ENCODE results near the gene MNAT1.
"Not testable (repeated sequence)": the region's sequence is repeated elsewhere in the genome, so short reads cannot be mapped to it uniquely, and the experiment has no call there.

Gene MNAT1

GRCh38 chr14:60882219-60882618, 147.7 kb downstream of the MNAT1 start:
- no peak for DNase-seq (ENCODE audit: low read depth)

- DNase-seq (ENCODE audit: low read depth) = no peak
These were observed 149.6 kb downstream of the MNAT1 start for GRCh38 chr14:60884134-60884533.

DNA sequence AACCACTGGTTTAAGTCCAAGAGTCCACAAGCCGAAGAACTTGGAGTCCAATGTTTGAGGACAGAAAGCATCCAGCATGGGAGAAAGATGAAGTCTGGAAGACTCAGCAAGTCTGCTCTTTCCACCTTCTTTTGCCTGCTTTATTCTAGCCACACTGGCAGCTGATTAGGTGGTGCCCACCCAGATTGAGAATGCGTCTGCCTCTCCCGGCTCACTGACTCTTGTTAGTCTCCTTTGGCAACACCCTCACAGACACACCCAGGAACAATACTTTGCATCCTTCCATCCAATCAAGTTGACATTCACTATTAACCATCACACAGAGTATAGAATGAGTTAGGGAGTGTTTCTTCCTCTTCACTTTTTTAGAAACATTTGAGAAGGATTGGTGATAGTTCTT, 156.1 kb downstream of the MNAT1 start:
- not testable (repeated sequence) for DNase-seq (ENCODE audit: low read depth)

DNA sequence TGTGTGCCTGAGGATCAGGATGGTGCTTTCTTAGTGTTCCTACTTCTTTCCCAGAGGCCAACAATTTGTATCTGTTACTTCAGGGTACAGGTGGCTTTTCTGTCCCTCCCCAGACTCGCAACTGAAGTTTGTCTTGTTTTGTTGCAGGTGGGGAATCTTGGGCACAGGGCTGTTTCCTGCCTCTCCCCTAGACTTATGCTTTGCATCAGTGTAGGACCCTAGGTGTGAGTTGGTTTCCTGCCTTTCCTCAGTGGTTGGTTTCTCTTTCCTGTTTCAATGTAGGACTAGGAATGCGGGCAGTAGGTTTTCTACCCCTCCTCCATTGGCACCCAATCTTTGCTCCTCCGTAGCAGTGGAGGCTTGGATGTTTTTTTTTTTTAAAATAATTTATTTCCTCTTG, 159.3 kb downstream of the MNAT1 start:
- no peak for DNase-seq (ENCODE audit: low read depth)

DNA sequence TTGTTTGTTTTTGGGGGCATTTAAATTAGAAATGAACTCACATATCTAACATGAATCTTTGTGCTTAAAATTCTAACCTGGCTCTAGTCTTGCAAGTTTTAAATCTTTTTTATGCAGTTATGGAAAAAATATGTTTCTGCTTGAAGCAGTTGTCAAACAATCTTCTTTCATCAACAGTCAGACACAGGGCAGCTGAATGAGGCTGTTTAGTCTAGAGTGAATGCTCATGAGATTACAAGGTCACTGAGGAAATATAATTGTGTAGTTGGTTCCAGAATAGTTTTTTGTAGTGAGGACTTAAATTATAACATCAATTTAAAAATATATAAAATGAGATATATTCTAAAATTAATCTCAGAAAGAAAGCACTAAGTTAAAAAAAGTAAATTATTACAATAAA, 169.8 kb downstream of the MNAT1 start:
- no peak for DNase-seq (ENCODE audit: low read depth)

- no peak for DNase-seq (ENCODE audit: low read depth)
These were observed 171.4 kb downstream of the MNAT1 start for GRCh38 chr14:60905923-60906322.

DNA sequence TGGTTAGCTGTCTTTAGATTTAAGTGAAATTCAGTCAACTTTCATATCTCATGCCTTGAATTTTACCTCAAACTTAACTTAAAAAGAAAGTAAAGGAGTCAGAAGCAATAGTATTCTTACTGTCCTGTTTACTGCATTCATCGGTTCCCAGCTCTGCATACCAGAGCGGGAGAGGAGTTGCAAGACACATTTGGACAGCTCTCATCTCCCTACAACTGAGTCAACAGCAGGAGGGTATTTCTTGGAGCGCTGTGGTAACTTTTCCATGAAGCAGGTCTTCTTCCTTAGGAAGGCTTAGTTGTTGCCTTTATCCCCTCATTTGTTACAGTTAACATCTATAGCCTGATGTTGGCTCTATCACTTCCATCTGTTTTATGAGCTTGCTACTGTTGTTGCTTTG, 181.2 kb downstream of the MNAT1 start:
- no peak for DNase-seq (ENCODE audit: low read depth)

- DNase-seq (ENCODE audit: low read depth) = no peak
These were observed 187.5 kb downstream of the MNAT1 start for GRCh38 chr14:60922050-60922449.

GRCh38 chr14:60925286-60925685, 190.7 kb downstream of the MNAT1 start:
- DNase-seq (ENCODE audit: low read depth) = no peak

GRCh38 chr14:60926002-60926401, 191.4 kb downstream of the MNAT1 start:
- DNase-seq (ENCODE audit: low read depth) = no peak

- no peak for DNase-seq (ENCODE audit: low read depth)
These were observed 196.7 kb downstream of the MNAT1 start for GRCh38 chr14:60931218-60931617.

DNA sequence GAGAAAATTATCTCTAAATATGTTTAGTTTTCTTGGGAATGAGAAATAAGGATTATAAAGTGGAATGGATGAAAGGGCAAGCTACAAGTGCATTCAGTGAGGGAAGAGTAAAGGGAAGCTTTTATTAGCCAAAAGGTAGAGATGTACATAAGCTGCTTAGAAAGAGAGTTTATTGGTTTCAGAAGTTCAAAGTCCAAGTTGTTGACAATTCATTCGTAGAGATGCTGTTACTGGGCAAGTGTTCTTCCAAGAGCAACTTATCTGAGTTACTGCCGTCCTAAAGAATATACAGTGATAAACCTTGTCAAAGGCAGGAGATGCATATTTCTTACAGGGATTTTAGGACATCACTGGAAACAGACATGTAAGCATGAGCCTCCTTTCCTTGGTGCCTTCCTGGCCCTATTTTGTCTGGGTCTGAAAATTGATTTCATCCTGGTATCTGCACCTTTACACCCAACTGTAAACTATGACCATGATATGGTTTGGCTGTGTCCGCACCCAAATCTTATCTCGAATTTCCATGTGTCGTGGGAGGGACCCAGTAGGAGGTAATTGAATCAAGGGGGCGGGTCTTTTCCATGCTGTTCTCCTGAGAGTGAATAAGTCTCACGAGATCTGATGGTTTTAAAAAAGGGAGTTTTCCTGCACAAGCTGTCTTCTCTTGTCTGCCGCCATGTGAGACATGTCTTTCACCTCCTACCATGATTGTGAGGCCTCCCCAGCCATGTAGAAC, 199.5 kb downstream of the MNAT1 start:
- DNase-seq (ENCODE audit: low read depth) = no peak

DNA sequence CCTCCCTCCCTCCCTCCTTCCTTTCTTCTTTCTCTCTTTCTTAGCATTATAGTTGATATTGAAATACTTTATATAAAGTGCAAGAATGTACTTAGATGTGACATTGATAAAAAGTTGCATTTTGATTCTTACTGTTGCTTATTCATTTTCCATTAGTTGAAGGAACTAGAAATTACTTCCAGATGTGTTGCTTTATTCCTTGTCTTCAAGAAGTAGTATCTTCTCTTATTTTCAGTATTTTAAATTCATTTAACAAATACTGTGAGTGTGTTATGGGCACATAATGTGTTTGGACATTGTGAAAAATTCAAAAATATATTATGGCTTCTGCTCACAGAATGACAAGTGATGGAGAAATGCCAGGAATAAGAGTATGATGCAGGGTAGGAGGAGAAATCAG, 200.8 kb downstream of the MNAT1 start:
- no peak for DNase-seq (ENCODE audit: low read depth)

GRCh38 chr14:60943637-60944032, 209.1 kb downstream of the MNAT1 start:
- no peak for DNase-seq (ENCODE audit: low read depth)

- no peak for DNase-seq (ENCODE audit: low read depth)
These were observed 209.6 kb downstream of the MNAT1 start for GRCh38 chr14:60944204-60944603.

GRCh38 chr14:60945984-60946383, 211.4 kb downstream of the MNAT1 start:
- DNase-seq (ENCODE audit: low read depth) = no peak

GRCh38 chr14:60946773-60947172, 212.2 kb downstream of the MNAT1 start:
- no peak for DNase-seq (ENCODE audit: low read depth)

DNA sequence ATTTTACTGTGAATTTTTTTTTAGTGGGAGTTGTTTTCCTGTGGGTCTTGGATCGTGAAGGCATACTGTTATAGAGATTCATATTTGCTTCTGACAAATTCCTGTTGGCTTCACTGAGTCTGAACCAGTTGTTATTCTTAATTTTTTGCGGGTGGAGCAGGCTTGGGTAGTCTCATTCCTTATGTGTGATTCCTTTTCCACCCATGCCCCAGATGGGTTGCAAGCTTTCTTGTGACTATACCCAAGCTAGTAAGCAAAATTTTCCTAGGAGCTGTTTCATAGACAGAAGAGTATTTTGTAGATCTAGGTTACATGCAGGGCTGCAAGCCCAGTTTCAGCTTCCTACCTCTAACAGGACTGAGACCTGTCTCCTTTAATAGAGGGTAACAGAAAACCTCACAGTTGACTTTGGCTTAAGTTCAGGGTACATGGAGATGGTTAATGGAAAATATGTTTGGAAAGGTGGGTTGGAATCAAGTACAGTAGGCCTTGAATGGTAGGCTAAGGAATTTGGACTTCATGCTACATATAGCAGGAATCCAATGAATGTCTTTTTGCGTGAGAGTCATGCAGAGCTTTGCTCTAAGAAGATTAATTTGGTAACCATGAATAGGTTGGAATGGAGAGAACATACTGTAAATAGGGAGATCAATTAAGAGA, 217.3 kb downstream of the MNAT1 start:
- DNase-seq (ENCODE audit: low read depth) = no peak

- DNase-seq (ENCODE audit: low read depth) = no peak
These were observed 221.6 kb downstream of the MNAT1 start for GRCh38 chr14:60956202-60956601.

- DNase-seq (ENCODE audit: low read depth) = no peak
These were observed 222.1 kb downstream of the MNAT1 start for GRCh38 chr14:60956632-60957031.

- no peak for DNase-seq (ENCODE audit: low read depth)
These were observed 223.6 kb downstream of the MNAT1 start for GRCh38 chr14:60958146-60958545.

DNA sequence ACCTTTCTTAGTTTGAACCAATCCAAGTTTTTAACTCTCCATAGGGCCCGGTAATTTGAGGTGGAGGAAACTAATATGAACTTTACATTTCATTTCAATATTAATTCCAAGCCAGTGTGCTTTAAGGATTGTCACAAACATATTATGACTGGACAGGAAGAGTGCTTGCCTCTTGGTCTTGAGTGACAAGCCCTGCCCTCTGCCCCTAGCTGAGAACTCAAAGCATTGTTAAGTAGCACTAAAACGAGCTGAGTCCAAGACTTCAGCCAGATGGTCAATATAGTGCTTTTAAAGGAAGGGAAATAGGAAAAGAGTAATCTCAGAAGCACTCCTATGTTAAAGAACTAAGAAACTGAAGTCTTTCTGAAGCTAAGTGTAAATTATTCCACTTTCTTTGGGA, 229.2 kb downstream of the MNAT1 start:
- no peak for DNase-seq (ENCODE audit: low read depth)

GRCh38 chr14:60964904-60965303, 230.3 kb downstream of the MNAT1 start:
- no peak for DNase-seq (ENCODE audit: low read depth)

GRCh38 chr14:60965402-60965801, 230.8 kb downstream of the MNAT1 start:
- no peak for DNase-seq (ENCODE audit: low read depth)
